Activated CD4-positive, alpha-beta T cell treated with anti-CD3 and anti-CD28 coated beads, Interleukin-2, Interleukin-4, amounts not matched to agents 100 ng/mL and 50 ng/mL, durations not matched to agents 16 hours and 8 hours (primary cell): ENCODE data around the gene RIPPLY1.
"Not testable (repeated sequence)": the region's sequence is repeated elsewhere in the genome, so short reads cannot be mapped to it uniquely, and the experiment has no call there.

ENCODE experiments used
- DNase-seq: peaks from one replicate; pipeline ENCODE4 v3.0.0-alpha.2; 2020; ENCODE audit warnings: low spot score

The RIPPLY1 gene

DNA sequence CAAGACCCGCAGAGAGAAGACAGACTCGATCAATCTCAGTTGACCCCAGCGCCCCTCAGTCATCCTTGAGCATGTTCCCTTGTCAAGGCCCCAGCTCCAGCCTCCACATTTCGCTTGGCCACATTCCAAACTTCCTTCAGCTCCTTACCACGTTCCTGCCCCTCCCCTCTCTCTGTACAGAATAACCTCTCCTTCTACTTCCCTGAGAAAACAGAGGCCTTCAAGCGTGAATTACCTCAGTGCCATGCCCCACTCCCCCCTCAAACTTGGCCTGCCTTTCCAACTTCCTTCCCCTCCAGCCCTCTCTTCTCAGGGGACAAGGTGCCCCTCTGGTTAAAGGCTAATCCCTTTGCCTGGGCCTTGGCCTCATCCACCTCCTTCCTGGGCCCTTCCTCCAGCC is 3.2 kb upstream of the RIPPLY1 start:
- DNase-seq, result no peak

- no peak for DNase-seq
Observed at GRCh38 chrX:106905064-106905708, 2.0 kb upstream of the RIPPLY1 start.

DNA sequence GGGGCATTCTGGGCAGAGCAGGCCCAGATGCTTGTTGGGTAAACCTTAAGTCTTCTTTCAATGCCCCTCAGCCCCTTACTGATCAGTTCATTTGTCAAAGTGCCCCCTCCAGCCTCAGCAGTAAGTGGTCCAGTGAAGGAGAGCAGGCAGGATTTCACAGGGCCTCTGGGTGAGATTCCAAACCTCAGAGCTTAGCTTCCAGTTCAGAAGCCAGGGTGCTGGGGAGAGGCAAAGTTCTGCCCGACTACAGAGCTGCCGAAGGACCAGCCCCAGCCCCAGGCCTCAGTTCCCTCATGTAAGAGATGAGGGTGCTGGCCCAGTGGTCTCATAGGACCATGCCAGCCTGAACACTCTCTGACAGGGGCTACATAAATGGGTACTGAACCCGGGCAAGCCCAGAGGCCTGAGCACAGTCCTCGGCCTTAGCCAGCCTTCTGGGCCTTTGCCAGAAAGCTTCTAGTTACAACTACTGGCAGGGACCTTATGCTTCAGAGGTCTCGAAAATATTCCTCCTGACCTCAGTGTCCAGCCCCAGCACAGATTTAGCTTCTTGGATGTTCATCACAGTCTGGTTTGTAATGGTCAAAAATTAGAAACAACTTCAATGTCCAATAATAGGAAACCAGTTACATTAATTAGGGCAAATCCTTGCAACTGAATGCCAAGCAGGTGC is 851 bp upstream of the RIPPLY1 start:
- no peak for DNase-seq

DNA sequence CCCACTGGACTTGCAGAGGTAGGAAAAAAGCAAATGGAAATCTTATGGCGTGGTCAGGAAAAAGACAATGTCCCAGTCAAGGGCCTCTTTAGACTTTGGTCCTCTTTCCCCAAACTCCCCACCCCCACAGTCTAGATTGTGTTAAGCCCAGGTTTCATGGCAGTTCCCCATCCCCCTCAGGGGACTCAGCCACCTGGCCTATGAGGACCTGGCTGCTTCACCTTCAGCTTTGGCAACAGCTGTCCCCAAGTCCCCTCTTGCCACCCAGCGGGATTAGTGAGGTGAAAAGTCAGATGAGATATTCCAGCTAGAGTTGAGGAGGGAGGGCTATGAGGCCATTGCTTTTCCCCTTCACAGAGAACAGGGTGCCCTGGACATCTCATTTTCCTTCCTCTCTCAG is 457 bp downstream of the RIPPLY1 start:
- DNase-seq, result no peak

GRCh38 chrX:106901781-106902219 is 1.3 kb downstream of the RIPPLY1 start:
- no peak for DNase-seq

DNA sequence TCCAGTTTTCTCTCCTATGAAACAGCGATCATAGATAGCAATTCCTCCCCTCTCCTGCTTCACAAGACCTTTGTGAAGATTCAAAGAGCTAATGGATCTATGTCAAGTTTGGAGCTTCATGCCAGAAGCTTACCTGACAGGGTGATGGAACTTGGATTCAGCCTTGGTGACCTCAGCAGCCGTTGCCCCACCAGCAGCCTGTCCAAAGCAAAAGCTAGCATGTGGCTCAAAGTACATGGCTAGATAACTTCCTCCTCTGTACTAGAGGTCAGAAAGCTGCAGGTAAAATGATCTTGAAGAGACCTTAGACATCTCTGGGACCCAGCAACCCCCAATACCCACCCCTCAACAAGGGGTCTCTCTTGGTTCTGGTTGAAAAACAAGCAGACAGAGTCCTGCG is 1.8 kb downstream of the RIPPLY1 start:
- no peak for DNase-seq

GRCh38 chrX:106899841-106900240 is 3.3 kb downstream of the RIPPLY1 start:
- DNase-seq, result no peak

DNA sequence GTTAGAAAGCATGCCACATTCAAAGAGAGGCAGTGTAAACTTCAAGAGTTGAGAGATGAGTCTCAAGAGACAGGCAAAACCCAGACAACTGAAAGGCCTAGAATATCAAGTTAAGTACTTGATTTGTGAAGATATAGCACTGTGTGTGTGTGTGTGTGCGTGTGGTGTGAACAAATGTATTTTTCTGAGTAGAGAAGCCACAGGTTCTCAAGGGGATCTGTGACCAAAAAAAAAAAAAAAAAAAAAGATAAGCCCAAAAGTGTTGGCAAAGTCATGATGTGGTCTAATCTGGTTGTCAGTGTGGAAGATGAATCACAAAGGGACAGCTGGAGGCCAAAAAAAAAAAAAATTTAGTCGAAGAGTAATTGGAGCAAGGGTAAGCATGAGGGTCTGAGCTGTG is 3.9 kb downstream of the RIPPLY1 start:
- no peak for DNase-seq

DNA sequence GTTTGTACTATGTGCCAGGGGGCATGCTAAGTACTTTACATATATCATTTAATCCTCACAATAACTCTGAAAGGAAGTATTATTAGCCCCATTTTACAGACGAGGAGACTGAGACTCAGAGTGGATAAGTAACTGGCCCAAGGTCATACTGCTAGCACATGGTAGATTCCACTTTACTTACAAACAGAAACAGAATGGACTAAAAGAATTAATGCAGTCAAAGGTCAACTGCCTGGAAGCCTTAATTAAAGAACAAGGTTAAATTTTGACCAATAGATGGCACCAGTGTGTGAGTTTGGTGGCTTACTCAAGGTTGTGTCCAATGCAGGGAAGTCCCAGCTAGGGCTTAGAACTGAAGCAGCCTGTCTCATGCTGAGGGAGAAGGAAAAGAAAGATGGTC is 4.7 kb downstream of the RIPPLY1 start:
- DNase-seq, result peak; percentile 51

DNA sequence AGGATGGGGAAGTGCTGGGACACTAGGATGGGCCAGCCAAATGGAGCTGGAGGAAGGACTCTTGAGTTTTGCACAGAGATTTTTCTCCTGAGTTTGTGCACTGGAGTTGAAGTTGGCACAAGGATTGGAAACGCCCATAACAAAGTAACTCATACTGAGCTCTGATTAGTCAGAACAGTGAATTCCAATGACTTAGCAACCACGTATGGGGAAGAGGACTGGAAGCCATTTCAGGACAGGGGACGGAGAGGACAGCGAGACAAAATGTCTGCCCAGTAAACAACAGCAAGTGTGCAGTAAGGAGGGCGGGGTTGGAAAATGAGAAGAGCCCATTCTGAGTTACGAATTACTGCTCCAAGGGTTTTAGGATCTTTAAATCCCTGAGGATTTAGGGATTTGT is 5.9 kb downstream of the RIPPLY1 start:
- no peak for DNase-seq

GRCh38 chrX:106894978-106895452 is 8.1 kb downstream of the RIPPLY1 start:
- DNase-seq, result no peak

- peak; percentile 69 for DNase-seq
Observed at GRCh38 chrX:106894392-106894909, 8.7 kb downstream of the RIPPLY1 start.

DNA sequence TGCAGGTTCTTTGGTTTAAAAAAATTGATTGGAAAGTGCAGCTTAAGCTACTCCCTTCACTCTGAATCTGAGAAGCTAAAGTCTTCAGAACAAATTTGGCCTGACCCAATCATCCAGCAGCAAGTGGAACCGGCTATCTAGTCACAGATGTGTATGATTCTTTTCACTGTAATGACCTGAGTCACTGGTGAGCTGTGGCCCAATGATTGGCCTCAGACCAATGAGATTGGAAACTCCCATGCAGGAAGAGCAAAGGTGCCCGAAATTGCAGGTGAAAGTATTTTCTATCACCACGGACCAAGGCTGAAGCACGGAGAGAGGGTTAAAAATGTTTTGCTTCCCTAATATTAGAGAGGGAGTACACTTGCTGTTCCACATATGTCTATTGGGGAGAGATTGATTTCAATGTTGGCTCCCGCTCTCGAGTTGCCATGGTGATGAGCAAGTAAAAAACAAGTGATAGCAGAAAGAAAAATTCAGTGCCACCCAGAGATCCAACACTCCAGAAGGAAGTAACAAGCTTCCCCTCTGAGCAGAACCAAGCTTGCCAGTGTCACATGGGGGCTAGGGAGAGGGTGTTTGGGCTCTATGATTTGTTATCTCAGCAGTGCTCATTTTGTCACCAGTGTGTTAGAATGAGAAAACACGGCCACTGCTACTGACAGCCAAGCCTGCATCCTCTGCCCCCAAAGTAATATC is 11.2 kb downstream of the RIPPLY1 start:
- DNase-seq, result no peak

DNA sequence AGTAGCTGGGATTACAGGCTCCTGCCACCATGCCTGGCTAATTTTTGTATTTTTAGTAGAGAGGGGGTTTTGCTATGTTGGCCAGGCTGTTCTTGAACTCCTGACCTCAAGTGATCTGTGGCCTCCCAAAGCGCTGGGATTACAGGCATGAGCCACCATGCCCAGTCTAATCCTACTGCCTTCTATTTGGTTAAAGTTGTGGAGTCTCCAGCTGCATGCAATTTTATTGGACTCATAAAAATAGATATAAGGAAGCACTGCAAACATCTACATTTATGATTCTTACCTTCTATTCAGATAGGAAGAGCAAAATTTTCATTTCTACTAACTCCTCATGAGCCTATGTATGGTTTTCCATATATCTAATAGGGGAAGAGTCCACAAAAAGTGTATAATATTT is 13.7 kb downstream of the RIPPLY1 start:
- DNase-seq, result no peak

DNA sequence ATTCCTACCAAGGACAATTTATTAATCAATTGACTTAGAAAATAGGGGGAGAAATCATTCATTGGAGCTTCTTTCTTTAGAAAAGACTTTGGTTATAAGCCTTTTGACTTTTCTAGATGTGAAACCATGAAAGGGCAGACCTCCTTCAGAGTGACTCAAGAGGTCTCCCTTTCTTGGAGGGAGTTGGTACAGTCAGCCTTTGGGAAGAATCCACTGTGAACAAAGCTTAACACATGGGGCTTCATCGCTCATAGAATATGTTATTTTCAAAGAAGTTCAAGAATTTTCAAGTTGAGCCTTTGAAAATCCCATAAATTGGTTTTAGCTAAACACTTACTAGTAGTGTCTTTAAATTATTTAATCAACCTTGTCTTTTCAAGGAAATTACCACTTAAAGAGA is 28.0 kb downstream of the RIPPLY1 start:
- DNase-seq, result no peak

DNA sequence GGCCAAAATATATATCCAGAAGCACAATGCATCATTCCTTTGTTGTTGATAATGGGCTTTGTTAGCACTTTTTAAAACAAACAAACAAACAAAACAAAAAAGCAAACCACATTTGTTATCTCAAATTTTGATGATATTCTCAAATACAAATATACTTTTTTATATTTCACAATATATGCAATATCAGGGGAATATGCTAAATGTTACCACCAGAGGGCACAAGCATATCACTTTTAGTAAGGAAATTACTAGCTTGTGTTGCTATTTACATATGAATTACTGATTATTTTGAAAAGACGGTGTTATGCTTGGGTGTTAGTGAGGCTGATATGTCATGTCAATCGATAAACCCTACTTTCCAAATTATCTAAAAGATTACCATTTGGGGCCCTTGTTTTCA is 29.1 kb downstream of the RIPPLY1 start:
- DNase-seq, result peak; percentile 22

DNA sequence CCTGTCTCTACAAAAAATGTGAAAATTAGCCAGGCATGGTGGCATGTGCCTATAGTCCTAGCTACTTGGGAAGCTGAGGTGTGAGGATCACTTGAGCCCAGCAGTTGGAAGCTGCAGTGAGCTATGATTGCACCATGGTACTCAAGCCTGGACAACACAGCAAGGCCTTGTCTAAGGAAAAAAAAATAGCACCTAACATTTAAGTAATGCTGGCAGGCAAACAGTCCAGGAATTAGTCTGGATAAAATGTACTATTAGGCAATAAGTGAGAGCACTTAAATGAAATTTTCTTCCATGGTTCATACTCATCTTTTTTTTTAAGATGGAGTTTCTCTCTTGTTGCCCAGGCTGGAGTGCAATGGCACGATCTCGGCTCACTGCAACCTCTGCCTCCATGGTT is 30.3 kb downstream of the RIPPLY1 start:
- not testable (repeated sequence) for DNase-seq

- no peak for DNase-seq
Observed at GRCh38 chrX:106863697-106864096, 39.4 kb downstream of the RIPPLY1 start.

DNA sequence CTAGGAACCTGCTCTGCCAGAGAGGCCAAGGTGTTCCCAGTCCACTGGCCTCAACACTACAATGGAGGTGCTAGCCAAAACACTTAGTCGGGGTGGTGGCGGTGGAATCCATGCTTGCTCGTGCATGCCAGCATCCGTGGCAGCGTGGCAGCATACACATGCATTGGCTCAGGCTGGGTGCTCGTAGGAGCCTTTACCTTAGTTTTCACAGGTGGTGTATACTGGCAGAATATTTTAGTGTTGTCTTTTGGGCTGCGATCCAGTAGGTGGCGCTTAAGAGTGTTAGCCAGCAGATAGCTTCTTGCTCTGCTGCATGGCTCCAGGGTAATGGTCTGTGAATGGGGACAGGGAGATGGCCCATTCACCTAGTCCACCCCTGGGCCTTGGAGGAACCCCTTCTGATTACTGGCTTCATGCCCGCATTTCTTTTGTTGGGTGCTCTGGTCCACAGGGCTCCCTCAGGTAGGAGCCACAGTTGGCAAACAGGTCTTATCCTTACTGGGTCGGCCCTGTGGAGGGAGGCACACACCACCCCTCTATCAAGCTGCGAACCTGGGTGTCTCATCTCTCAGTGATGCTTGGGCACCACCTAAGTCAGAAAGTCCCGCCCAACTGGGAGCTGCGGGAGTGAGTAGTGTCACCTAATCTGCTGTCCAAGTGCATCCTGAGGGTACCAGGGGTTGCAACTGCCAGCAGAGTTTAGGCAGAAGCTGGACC is 40.0 kb downstream of the RIPPLY1 start:
- peak; percentile 31 for DNase-seq
